ENCODE measurements around the gene PRRC1.

GRCh38 chr5:127498548-127498947 is 18.9 kb upstream of the PRRC1 start:
- TF ChIP-seq CTCF (IDR thresholded peaks at IDR 0.05) (no peak), USF2 (CRISPR knock-in tag; IDR thresholded peaks at IDR 0.05) (no peak), ZNF671 (CRISPR knock-in tag; IDR thresholded peaks at IDR 0.05) (no peak), ZBTB21 (CRISPR knock-in tag; IDR thresholded peaks at IDR 0.05; ENCODE audit: borderline replicate concordance) (no peak)
